GM18858 (cell line): ENCODE data around the gene KCNK2.
"Not testable (repeated sequence)": the region's sequence is repeated elsewhere in the genome, so short reads cannot be mapped to it uniquely, and the experiment has no call there.

ENCODE experiments used
- ATAC-seq: cut with Tn5 transposase; IDR thresholded peaks from one replicate; pipeline ENCODE4 v1.9.1; 2021; ENCODE audit not compliant: unreplicated experiment

KCNK2 gene

DNA sequence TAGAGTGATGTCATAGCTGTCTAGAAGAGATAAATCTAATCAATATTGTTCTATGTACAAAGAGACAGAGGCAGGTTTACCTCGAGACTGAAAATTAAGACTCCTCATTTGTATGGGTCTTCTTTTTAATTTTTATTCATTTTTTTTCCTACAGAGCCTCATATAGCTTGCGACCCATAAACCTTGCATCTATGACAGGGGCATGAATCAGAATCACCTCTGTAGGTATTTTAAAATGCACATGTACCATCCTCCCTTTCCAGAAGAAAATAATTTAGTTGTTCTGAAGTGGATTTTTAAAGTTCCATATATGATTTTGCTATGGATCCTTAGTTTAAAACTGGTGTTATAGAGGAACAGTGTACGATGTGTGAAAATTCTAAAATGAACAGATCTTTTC is 64.5 kb downstream of the KCNK2 start:
- no peak for ATAC-seq

DNA sequence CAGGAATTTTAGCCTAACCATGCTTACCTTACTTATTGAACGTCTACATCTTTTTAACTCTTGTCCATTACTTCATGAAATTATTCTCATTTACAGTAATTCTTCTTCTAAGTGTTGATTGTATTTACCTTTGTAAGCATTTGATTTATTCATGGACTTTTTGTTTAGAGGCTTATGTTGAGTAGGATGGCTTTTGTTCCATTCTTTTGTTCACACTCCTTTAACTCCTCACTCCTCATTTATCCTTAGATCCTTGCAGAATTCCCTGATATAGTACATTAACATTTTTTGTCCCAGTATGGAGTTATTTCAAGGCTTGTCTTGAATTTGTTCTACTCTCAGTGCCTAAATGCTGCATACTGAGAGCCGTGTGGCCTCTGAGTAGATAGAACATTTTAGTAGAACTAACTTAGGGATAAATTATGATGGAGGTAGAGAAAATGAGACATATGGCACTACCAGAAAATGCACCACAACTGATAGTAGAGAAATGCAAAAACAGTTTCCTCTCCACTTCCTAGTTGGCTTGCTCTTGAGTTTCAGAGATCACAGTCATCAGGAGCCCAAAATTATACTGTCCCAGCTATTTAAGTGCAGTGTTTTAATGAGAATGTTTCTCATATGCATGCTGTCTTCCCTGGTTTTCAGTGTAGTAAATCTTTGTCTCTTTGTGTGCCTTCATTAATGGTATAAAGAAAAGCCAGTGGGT is 69.5 kb downstream of the KCNK2 start:
- ATAC-seq, result no peak

DNA sequence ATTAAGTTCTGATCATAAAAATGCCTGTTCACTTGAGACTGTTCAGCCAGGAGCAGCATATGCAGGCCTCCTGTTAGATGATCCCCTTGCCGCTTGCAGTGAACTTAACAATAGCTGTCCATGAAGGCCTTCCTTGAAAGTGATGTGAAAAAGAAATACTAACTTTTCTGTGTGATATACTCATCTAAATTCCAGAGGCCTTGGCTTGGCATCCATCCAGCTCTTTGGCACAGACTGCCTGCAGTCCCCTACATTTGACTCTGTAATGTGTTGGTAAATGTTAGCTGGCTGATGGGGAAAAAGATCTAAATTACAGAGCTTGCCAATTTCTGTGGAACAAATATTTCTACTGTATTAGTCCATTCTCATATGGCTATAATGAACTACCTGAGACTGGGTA is 73.7 kb downstream of the KCNK2 start:
- ATAC-seq, result no peak

DNA sequence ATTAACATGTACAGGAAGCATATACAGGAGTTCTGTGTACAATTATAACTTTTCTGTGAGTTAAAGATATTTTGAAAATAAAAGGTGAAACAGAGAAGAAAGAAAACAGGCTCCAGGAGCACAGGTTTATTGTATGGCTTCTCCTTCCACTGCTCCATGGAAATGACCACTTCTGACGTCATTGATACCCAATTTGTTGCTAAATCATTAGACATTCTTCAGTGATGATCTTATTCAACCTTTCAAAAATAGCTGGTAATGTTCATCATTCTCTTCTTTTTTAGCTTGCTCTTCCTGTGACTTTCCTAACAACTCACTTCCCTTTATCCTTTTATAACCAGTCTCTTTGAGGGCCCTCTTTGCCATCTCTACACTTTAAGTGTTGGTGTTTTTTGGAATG is 77.8 kb downstream of the KCNK2 start:
- ATAC-seq, result no peak

DNA sequence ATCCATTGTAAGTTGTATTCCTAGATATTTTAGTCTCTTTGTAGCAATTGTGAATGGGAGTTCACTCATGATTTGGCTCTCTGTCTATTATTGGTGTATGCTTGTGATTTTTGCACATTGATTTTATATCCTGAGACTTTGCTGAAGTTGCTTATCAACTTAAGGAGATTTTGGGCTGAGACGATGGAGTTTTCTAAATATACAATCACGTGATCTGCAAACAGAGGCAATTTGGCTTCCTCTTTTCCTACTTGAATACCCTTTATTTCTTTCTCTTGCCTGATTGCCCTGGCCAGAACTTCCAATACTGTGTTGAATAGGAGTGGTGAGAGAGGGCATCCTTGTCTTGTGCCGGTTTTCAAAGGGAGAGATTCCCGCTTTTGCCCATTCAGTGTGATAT is 80.6 kb downstream of the KCNK2 start:
- not testable (repeated sequence) for ATAC-seq

DNA sequence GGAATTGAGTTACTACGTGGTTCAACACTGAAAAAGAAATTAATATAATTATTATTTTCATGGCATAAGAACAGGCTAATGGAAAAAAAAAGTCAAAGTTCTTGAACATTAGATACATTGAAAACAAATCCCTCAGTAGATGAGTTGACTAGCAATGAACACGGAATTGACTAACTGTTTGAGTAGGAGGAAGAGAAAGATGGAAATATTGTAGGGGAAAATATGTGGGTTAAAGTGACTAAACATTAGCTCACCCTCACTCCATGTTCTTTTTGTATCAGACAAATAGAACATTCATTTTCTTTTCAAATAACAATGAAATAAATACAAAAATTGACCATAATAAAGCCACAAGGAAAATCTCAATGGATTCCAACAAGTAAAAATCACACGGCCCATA is 84.3 kb downstream of the KCNK2 start:
- no peak for ATAC-seq

DNA sequence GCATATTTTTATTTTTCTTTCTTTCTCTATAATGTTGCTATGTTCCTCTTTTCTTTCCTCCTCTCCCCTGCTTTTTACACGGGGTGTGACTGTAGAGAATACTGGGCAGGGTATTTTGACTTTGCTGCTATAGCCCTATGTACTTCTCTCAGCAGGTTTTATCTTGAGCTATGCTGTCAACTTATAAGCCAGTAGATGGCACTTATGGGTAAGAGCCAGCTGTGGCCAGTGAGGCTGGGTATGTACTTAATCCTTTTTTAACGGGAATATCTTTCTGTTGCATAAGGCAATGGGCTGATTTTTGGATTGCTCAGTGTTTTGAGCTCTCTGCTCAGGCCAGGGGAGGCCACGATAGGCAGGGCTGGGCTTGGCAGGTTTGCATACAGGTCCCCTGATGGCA is 99.0 kb downstream of the KCNK2 start:
- ATAC-seq, result no peak

DNA sequence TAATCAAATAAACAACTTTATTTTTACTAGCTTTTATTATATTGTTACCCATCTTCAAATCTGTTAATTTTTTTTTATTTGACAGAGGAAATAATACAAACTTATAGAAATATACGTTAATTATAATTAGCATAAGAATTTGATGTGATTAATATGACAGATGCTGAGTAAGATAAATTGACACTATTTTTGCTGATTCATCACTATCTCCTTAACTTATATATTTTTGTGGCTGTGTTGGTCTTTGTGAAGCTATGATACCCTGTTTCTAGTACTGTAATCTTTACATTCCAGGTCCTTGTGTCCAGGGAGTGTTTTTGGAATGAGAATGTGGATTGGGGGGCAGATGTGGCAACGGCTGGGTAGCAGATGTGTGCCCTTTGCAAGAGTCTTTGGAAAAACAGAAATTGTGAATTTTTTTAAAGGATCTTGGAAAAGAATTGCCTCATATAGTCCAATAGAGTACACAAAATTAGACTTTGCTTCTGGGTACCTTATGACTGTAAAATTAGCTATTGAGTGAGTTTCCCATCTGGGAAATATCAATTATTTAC is 102.6 kb downstream of the KCNK2 start:
- ATAC-seq, result no peak

DNA sequence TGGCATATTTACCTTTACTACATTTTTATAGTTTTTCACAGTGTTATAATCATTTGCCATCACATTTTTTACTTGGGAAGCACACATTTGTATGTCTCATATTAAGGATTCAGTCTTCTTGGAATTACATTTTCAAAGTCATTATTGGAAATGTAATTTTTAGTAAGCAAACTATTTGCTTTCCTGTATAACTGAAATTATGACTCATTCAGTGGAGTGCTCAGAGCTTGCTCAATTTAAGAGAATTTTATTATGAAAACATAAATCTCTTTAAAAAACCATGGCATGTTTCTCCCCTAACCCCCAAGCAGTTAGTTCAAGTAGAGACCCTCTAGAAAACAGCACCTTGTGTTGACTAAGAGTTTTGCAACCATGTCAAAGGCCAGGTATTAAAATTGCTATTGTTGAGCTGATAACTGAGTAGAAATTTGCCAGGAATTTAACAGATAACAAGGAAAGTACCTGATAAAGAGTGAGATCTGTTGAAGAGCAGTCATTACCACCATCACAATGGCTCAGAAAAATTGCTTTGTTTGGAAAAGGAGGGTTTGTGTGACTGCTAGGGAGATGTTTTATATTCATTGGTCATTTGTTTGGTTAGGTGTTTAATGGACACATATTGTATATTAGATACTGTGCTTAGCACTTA is 105.9 kb downstream of the KCNK2 start:
- ATAC-seq, result no peak

DNA sequence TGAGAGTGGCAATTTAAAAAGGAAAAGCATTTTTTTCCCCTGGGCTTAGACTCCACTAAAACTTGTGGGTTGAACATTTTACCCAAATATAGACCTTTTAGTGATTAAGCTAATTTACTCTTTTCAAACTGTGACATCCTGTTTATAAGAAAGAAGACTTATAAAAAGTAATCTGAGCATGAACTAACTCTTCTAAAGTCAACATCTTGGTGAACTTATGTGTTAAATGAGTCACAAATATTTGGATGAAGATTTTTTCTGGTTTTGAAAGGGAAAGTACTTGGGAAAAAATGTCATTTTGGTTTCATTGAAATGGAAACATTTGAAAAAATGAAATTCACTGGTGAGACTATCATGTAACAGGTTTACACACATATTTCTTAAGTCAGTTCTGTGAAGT is 109.8 kb downstream of the KCNK2 start:
- ATAC-seq, result no peak

DNA sequence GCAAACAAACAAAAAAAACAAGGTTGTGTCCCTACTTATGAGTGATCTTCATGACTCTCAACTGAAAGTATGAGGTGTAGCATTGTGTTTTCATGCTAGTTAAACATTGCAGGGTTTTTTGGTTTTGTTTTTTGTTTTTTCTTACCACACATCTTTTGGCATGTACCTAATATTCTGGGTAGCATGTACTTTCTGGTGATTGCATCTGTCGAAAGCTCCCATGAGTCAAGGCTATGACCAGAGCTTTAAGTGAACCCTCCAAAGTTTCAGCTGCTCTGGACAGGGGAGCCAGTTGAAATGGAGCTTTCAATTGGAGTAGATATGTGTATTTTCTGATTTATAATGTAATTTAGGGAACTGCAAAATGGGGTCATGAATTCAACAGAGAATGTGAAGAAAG is 115.5 kb downstream of the KCNK2 start:
- ATAC-seq, result no peak

DNA sequence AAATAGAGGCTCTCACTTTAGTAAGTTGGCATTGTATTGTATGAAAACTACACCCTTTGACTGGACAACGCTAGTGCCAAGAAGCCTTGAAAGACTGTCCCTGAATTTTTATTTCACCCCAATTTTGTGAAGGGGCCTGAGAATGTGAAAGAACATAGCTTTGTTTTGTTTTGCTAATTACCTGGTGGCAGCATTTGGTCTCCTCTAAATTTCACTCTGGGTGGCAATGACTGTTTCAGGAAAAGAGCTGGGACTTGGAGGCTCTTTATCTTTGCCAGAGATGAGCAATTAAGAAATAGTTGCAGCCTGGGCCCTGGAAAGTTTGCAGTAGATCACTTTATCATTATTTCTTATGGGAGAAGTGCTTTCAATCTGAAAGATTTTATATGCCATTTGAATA is 117.6 kb downstream of the KCNK2 start:
- no peak for ATAC-seq

DNA sequence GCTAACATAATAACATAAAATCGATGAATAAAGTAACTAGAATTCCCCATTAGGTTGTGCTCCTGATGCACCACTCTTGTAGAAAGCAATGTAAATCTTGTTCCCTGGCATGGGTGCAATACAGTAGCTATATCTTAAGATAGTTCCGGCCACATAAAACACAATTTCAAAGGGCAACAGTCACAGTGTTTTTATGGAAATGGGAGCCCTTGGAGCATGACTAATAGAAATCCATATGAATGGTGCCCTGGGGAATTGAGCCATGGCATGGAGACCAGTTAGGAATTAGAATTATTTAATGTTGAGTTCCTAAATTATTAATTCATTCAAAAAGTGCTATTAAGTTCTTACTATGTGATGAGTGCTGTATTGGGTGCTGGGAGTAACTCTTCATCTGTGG is 118.7 kb downstream of the KCNK2 start:
- ATAC-seq, result no peak

DNA sequence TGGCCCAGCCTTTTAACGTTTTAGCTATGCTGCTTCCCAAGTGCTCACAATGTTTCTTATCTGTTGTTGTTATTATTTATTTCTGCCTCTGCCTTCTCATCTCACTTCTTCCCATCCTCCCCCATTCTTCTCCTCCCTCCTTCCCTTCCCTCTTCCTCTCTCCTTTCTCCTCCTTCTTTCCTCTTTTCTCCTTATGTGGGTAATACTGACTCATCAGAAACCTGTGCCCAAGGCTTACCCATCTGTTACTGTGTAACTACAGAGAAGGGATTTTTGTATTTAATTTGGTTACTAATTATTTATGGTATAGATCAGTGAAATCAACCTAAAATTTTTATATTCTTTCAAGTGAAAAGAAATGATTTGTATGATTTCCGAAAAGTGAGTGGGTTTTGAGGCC is 120.3 kb downstream of the KCNK2 start:
- no peak for ATAC-seq

DNA sequence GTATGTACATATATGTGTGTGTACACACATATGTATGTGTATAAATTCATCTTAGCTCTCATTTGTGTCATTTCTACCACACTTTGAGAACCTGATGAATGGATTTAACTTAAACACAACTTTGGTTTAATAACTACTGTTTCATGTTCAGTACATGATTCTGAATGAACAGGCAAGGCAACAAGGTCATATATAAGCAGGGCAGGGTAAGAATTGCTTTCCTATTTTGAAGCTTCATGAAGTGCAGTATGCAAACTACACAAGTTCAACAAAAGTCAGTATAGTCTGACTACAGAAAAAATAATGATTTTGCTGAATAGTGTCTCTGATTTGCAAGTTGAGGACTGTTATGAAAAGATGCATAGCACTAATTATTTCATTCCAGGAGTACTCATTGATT is 127.6 kb downstream of the KCNK2 start:
- ATAC-seq, result no peak

DNA sequence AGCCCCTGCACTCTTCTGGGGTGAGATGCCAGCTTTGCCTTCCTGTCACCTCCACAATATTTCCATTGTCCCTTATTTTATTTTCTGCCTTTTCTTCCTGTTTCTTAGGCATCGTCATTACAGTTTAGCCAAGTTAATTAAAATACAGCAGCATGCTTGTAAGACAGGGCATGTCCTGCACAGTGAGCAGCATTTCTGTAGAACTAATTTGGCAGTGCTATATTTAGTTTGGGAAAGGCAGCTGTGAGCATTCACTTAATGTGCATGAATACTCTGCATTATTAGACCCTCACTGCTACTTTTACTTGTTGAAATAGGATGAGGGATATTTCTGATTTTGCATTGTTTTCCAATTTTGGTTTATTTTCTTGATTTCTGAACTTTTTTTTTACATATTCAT is 133.3 kb downstream of the KCNK2 start:
- no peak for ATAC-seq

DNA sequence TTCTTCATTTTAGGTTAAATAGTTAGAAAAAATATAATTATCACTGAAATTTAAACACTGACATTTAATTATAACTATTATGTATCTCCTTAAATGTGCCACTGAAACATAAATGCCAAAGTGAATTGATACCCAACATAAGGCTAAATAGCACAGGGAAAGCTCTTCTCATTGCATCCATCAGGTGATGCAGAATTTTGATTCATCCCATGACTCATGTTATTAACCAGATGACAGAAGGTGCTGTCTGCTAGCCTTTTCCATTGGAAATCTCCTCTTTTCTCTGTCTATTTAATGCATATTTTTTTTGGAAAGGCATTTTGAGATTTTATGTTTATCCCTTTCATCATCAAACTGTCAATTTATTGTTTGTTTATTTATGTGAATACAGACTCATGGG is 136.8 kb downstream of the KCNK2 start:
- no peak for ATAC-seq

DNA sequence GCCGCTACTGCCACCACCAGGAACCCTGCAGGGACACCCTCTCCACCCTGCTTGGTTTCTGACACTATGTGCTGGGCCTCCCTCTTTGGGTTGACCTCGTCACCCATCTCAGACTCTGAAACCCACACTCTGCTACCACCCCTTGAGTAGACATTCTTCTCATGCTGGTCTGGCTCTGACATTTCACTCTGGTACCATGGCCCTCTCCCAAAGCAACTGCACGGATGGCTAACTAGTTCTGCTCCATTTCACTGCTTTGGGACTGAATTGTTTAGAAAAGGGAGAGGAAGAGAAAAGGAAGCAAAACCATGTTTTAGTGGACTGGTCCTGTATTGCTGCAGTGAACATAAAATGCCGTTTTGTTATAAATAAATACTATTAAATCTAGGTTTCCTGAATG is 137.8 kb downstream of the KCNK2 start:
- no peak for ATAC-seq

DNA sequence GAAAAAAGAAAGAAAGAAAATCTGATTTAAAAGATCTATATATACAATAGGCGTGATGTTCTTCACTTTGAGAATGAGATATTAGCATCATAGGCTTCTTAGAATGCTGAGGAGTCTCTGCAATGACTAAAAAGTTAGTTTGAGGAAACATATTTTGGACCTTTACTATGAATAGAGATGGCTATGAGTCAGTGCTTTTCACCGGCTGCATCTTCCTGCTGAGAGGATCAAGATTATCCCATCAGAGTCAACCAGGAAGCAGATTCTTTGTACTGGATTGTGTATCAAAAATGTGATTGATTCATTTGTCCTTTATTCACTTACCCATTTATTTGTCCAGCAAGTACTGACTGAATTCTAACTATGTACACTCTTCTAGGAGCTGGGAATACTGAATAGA is 144.2 kb downstream of the KCNK2 start:
- no peak for ATAC-seq

DNA sequence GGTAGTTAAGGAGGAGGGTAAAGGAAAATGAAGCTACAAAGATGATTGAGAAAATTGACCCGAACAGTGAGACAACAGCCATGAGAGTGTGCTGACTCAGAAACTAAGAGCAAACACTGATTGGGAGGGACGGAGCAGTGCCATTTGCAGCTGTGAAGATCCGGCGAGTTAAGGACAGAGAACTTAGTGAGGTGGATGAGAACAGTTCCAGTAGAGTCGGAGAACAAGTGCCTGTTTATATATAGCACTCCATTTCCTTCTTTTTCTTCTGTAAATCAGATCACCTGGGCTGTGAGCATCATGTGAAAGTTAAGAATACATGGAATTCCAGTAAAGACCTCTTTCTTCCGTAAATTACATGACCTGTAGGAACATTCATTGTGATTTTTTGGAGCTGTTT is 145.7 kb downstream of the KCNK2 start:
- no peak for ATAC-seq

DNA sequence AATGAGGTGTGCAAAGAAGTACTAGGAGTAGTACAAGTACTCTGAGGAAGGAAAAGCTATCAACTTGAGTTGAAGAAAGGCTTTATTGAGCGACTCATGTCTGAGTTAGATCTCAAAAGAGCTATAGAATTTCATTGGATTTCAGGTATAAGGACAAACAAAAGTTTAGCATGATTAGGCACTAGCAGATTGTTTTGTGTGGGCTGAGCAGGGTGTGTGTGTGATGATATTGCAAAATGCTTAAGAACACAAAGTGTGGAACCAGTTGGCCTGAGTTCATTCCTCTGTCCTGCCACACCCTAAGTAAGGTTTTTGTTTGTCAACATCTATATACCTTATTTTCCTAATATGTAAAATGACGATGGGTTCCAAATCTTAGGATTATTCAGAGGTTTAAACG is 158.9 kb downstream of the KCNK2 start:
- no peak for ATAC-seq

DNA sequence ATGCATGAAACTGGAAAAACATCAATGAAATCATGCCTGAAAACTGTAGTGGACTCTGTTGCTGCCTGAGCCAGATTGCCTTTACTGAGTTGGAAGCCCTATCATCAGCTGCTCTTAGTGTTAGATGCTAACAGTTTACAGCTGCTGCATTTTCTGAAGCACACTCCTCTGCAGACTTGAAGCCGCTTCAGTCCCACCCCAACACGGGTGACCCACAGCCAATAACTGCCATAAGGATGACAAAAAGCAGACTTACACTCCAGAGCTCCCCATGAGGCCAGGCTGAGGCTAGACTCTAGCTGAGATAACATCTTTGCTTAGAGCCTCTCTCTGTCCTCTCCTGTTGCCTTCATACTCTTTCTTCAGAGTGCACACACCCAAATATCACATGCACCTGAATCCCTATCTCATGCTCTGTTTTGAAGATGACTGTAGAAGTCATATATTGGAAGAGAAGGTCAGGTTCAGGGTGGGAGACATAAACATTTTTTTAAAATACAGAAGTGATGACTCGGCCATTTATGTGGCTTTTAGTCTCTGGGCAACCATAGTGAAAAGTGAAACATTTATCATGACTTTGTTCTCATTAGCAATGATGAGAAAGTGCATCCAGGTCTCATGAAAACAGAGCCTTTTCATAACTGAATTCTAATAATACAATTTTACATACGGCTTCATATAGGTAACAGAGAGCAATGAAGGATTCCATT is 161.0 kb downstream of the KCNK2 start:
- ATAC-seq, result no peak
